Transverse colon (tissue), 4 donors: ENCODE measurements around the gene ZFAND4. TPM values are rescaled to one million over a fixed set of nuclear protein-coding genes. Genes with fewer than 3 reads are reported as not detected.

Experiments
- DNase-seq: peaks from one replicate; pipeline ENCODE4 v3.0.0-alpha.2; 2019
- H3K27ac ChIP-seq, 4 donors: fragments of 200-600 bp; sonication (generic); 2 replicates each; pipeline ENCODE4 v1.5.1; 2016 to 2018; ENCODE audit warnings: inconsistent platforms in 4 of 4
- H3K27me3 ChIP-seq: fragments of 200-600 bp; sonication (generic); 2 replicates; pipeline ENCODE4 v1.5.1; 2017; ENCODE audit warnings: inconsistent platforms
- H3K36me3 ChIP-seq, 4 donors: fragments of 200-600 bp; sonication (generic); 2 replicates each; pipeline ENCODE4 v1.5.1; 2017 to 2019; ENCODE audit warnings: inconsistent platforms in 4 of 4
- H3K4me1 ChIP-seq, 4 donors: fragments of 200-600 bp; sonication (generic); 2 replicates each; pipeline ENCODE4 v1.5.1; 2017 to 2020; ENCODE audit warnings: inconsistent platforms in 4 of 4
- H3K4me3 ChIP-seq, 4 donors: fragments of 200-600 bp; sonication (generic); 1 replicate in 1 of 4; 2 replicates in 3 of 4; pipeline versions ENCODE4 v1.5.1 to v1.6.1; 2017 to 2019; ENCODE audit warnings: inconsistent platforms in 4 of 4
- H3K9me3 ChIP-seq, 2 donors: fragments of 200-600 bp; sonication (generic); 2 replicates each; pipeline ENCODE4 v1.5.1; 2017 to 2019; ENCODE audit warnings: inconsistent platforms in 2 of 2
- EP300 ChIP-seq: sonication (generic); formaldehyde crosslinking; IDR thresholded peaks from one replicate; pipeline ENCODE4 v1.6.1; 2017; ENCODE audit warnings: antibody characterized with exemption, low read depth
- POLR2A ChIP-seq: fragments of 450-650 bp; IDR thresholded peaks from one replicate; pipeline ENCODE4 v1.6.1; 2016; ENCODE audit warnings: antibody characterized with exemption, mild to moderate bottlenecking, moderate library complexity
- POLR2AphosphoS5 ChIP-seq, 3 donors: sonication (generic); formaldehyde crosslinking; IDR thresholded peaks; one replicate each; pipeline ENCODE4 v1.6.1; 2016; ENCODE audit warnings: antibody characterized with exemption in 3 of 3
- WGBS, 2 donors: methylation state at CpG; one replicate each; pipeline ENCODE4 v1.1.5; 2018; ENCODE audit warnings: low coverage in 1 of 2; 5-methylcytosine and 5-hydroxymethylcytosine counted together
- in situ Hi-C, 4 donors: fragments of 200-750 bp; cut with MboI; loops; one replicate each; pipeline versions ENCODE4 v1.15.0 to v1.15.1; 2017; ENCODE audit warnings: low sequenced_read_pairs in 3 of 4, low pct_ligation_motif_present in 1 of 4, low pct_unique_long_range_greater_than_20kb in 1 of 4
- intact Hi-C: fragments of 100-400 bp; cut with DNase I; formaldehyde crosslinking; loops from one replicate; pipeline ENCODE4 v1.15.1; 2023; ENCODE audit warnings: low total_unique reads
- total RNA-seq, 4 donors: library from RNA; depleted of rRNA; stranded (reverse); fragments of >200 nt; gene quantifications; one replicate each; pipeline ENCODE4 v1.1.0, GENCODE V29; 2016
- TF ChIP-seq, protein P1 (sequence below), 5 experiments: fragments of 200-600 bp in 3 of 5; fragments of 450-650 bp in 2 of 5; sonication (generic) in 3 of 5; IDR thresholded peaks; 1 replicate in 2 of 5; 2 replicates in 3 of 5; pipeline ENCODE4 v1.5.1; 2016 to 2017; ENCODE audit warnings: antibody characterized with exemption in 5 of 5, inconsistent platforms in 3 of 5, mild to moderate bottlenecking in 2 of 5, moderate library complexity in 1 of 5

Gene ZFAND4
- total RNA-seq, 4 donors from 2014 or later = 9.0 to 34.4 (median 21.4) TPM

DNA sequence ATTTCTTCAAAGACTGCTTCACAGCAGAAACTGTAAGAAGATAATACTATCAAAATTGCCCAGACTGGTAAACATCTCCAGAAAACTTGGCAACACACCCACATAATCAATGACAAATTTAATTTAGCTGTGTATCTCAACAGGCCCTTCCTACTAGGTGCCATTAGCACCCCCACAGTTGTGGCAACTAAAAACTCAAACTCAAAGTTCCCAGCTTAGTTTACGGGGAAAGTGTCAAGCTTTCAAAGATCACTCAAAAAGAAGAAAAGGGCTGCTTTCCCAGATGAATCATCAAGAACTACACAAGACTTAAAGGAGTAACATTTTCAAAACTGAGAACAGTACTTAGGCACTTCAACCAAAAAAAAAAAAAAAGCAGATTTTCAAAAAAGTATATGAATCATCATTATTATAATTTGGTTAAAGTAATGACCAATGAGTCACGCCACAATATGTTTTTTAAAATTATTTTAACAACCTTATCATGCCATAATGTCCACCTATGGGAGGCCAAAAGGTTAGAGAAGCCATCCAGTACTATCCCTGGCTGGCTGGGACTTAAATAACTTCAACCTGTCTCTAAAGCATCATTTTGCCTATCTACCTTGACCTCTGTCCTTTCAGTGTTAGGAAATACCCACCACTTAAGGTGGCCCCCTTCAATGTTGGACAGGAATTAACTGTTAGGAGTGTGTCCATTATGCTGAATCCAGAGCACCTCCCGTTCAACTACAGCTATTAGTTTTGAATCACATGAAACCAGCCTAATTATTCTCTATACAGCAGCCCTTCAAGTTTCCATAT, 90.8 kb downstream of the ZFAND4 start:
- in situ Hi-C loops = no loop called here
- intact Hi-C loops = no loop called here
- no peak for DNase-seq
- Histone ChIP-seq H3K4me3 (no peak overlapping the region), H3K9me3 (peaks cover 0 to 4% of the 10 kb centered on the region in 2 donors), H3K36me3 (no peaks in the 10 kb centered on the region), H3K4me1 (peaks cover 8 to 23% (median 19%) of the 10 kb centered on the region in 4 donors), H3K27ac (peak overlapping the region; percentile 77 to 84 (median 80)), H3K27me3 (no peaks in the 10 kb centered on the region)
- 63 to 73% methylated on average over 3 of the region's 3 CpGs for WGBS, 2 donors
- TF ChIP-seq, protein P1, sequence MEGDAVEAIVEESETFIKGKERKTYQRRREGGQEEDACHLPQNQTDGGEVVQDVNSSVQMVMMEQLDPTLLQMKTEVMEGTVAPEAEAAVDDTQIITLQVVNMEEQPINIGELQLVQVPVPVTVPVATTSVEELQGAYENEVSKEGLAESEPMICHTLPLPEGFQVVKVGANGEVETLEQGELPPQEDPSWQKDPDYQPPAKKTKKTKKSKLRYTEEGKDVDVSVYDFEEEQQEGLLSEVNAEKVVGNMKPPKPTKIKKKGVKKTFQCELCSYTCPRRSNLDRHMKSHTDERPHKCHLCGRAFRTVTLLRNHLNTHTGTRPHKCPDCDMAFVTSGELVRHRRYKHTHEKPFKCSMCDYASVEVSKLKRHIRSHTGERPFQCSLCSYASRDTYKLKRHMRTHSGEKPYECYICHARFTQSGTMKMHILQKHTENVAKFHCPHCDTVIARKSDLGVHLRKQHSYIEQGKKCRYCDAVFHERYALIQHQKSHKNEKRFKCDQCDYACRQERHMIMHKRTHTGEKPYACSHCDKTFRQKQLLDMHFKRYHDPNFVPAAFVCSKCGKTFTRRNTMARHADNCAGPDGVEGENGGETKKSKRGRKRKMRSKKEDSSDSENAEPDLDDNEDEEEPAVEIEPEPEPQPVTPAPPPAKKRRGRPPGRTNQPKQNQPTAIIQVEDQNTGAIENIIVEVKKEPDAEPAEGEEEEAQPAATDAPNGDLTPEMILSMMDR (IDR thresholded peaks at IDR 0.05) = no peak
- TF ChIP-seq POLR2A (no peak), EP300 (no peak), POLR2AphosphoS5 (IDR thresholded peaks at IDR 0.05) (no peak)

- Histone ChIP-seq H3K4me1 (peaks cover 8 to 23% (median 23%) of the 10 kb centered on the region in 4 donors), H3K27me3 (no peaks in the 10 kb centered on the region), H3K4me3 (peak overlapping the region in 2 of 4 donors; percentile 13 to 40), H3K36me3 (no peaks in the 10 kb centered on the region), H3K9me3 (peaks cover 0 to 4% of the 10 kb centered on the region in 2 donors), H3K27ac (peak overlapping the region; percentile 77 to 84 (median 80))
- DNase-seq = no peak
- in situ Hi-C loops (no loop called here), intact Hi-C loops (no loop called here)
- no peak for TF ChIP-seq POLR2AphosphoS5 (IDR thresholded peaks at IDR 0.05)
- TF ChIP-seq EP300 = no peak
Observed at GRCh38 chr10:45581216-45581549, 91.4 kb downstream of the ZFAND4 start.

- in situ Hi-C loops (no loop called here), intact Hi-C loops (no loop called here)
- TF ChIP-seq POLR2AphosphoS5 (IDR thresholded peaks at IDR 0.05) (no peak), EP300 (no peak), POLR2A (no peak)
- TF ChIP-seq, protein P1 (IDR thresholded peaks at IDR 0.05) = no peak
- Histone ChIP-seq H3K9me3 (peaks cover 0 to 4% of the 10 kb centered on the region in 2 donors), H3K27me3 (no peaks in the 10 kb centered on the region), H3K27ac (peak overlapping the region; percentile 77 to 84 (median 80)), H3K36me3 (no peaks in the 10 kb centered on the region), H3K4me1 (peaks cover 8 to 27% (median 24%) of the 10 kb centered on the region in 4 donors), H3K4me3 (peak overlapping the region in 3 of 4 donors; percentile 7 to 40 (median 13))
- DNase-seq = peak; percentile 47
- WGBS, 2 donors = 3 to 24% methylated on average over 5 to 8 of the region's 8 CpGs
Observed at GRCh38 chr10:45580371-45581215, 92.0 kb downstream of the ZFAND4 start.

DNA sequence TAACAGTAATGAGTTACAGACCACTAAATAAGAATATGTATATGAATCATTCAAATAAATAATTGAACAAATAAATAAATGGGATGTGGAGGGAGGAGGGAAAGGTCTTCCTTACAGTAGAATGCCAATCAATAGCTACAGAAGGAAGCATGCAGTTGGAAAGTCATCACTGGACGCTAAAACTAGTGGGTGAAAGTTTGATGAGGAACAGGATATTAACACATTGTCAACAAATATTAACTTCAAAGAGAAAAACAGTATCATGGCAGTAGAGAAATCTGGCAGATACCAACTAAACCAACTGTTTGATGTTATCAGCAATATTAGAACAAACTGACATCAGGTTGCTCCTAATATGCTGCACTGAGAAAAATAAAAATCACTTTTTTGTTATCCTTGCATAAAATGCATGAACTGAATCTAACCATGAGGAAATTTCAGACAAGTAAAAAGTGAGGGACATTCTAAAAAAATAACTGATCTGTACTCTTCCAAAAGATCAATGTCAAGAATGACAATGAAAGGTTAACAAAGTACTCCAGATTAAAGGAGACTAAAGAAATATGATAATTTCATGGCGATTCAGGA, 94.1 kb downstream of the ZFAND4 start:
- TF ChIP-seq, protein P1 (IDR thresholded peaks at IDR 0.05) = no peak
- TF ChIP-seq EP300 (no peak), POLR2A (no peak), POLR2AphosphoS5 (IDR thresholded peaks at IDR 0.05) (no peak)
- intact Hi-C loops = no loop called here
- Histone ChIP-seq H3K4me3 (no peak overlapping the region), H3K9me3 (no peaks in the 10 kb centered on the region), H3K4me1 (peaks cover 8 to 34% (median 27%) of the 10 kb centered on the region in 4 donors), H3K36me3 (no peaks in the 10 kb centered on the region), H3K27me3 (no peaks in the 10 kb centered on the region), H3K27ac (no peak overlapping the region)
- no peak for DNase-seq
- 49 to 53% methylated on average over 2 of the region's 2 CpGs for WGBS, 2 donors
- in situ Hi-C loops = no loop called here
